ENCODE data around the gene CMIP. TPM values are rescaled to one million over a fixed set of nuclear protein-coding genes. Genes with fewer than 3 reads are reported as not detected.

Gene CMIP
- total RNA-seq, 4 donors from 2014 or later = 44.6 to 152 (median 76.5) TPM

GRCh38 chr16:81513204-81514040 lies 68.8 kb downstream of the CMIP start:
- Histone ChIP-seq H3K27ac (peak overlapping the region in 3 of 4 donors; percentile 33 to 79 (median 56)), H3K27me3 (no peaks in the 10 kb centered on the region), H3K4me3 (no peak overlapping the region), H3K4me1 (peaks cover 9 to 21% (median 12%) of the 10 kb centered on the region in 4 donors), H3K36me3 (no peaks in the 10 kb centered on the region), H3K9me3 (no peaks in the 10 kb centered on the region)
- no peak for DNase-seq
- TF ChIP-seq POLR2A (IDR thresholded peaks at IDR 0.05) (no peak), CTCF (IDR thresholded peaks at IDR 0.05) (no peak)

GRCh38 chr16:81514041-81514559 lies 69.5 kb downstream of the CMIP start:
- peak in 2 of 3 donors; percentile 69 to 70 for DNase-seq
- Histone ChIP-seq H3K4me1 (peaks cover 9 to 25% (median 12%) of the 10 kb centered on the region in 4 donors), H3K27ac (peak overlapping the region in 2 of 4 donors; percentile 33 to 79), H3K9me3 (no peaks in the 10 kb centered on the region), H3K36me3 (no peaks in the 10 kb centered on the region), H3K4me3 (no peak overlapping the region), H3K27me3 (no peaks in the 10 kb centered on the region)
- TF ChIP-seq CTCF (IDR thresholded peaks at IDR 0.05) = no peak
- TF ChIP-seq POLR2A (IDR thresholded peaks at IDR 0.05) = no peak

GRCh38 chr16:81514568-81515258 lies 70.1 kb downstream of the CMIP start:
- no peak for DNase-seq
- H3K27ac ChIP-seq = peak overlapping the region in 2 of 4 donors; percentile 33 to 79

GRCh38 chr16:81515281-81515680 lies 70.7 kb downstream of the CMIP start:
- peaks cover 9 to 34% (median 12%) of the 10 kb centered on the region in 4 donors for H3K4me1 ChIP-seq
- H3K27me3 ChIP-seq = no peaks in the 10 kb centered on the region
- no peak overlapping the region for H3K4me3 ChIP-seq
- no peak for DNase-seq
- TF ChIP-seq CTCF (IDR thresholded peaks at IDR 0.05) (no peak), POLR2A (IDR thresholded peaks at IDR 0.05) (no peak)
- H3K27ac ChIP-seq = no peak overlapping the region
- no peaks in the 10 kb centered on the region for H3K36me3 ChIP-seq
- no peaks in the 10 kb centered on the region for H3K9me3 ChIP-seq

More at GRCh38 chr16:81514568-81515258, 70.1 kb downstream of the CMIP start:
- Histone ChIP-seq H3K4me3 (no peak overlapping the region), H3K9me3 (no peaks in the 10 kb centered on the region), H3K27me3 (no peaks in the 10 kb centered on the region), H3K4me1 (peaks cover 9 to 31% (median 12%) of the 10 kb centered on the region in 4 donors), H3K36me3 (no peaks in the 10 kb centered on the region)
- TF ChIP-seq POLR2A (IDR thresholded peaks at IDR 0.05) = no peak
- TF ChIP-seq CTCF (IDR thresholded peaks at IDR 0.05) = no peak

GRCh38 chr16:81515721-81516120 lies 71.1 kb downstream of the CMIP start:
- Histone ChIP-seq H3K27ac (no peak overlapping the region), H3K27me3 (no peaks in the 10 kb centered on the region), H3K4me1 (peaks cover 9 to 34% (median 12%) of the 10 kb centered on the region in 4 donors), H3K36me3 (no peaks in the 10 kb centered on the region), H3K4me3 (no peak overlapping the region), H3K9me3 (no peaks in the 10 kb centered on the region)
- no peak for DNase-seq
- TF ChIP-seq CTCF (IDR thresholded peaks at IDR 0.05) = no peak
- TF ChIP-seq POLR2A (IDR thresholded peaks at IDR 0.05) = no peak

Measured in Peyer's patch (tissue), 4 donors.